Loucy (cell line): ENCODE data around the gene LRRC59.

Source experiments
- H2AFZ ChIP-seq: fragments of 200-600 bp; sonication (generic); 2 replicates; pipeline ENCODE4 v1.6.0; 2016; ENCODE audit warnings: antibody characterized with exemption, mild to moderate bottlenecking, low read length, moderate library complexity
- H3F3A ChIP-seq: fragments of 200-600 bp; 2 replicates; pipeline ENCODE4 v1.6.0; 2016; ENCODE audit warnings: antibody characterized with exemption, low read depth, mild to moderate bottlenecking
- H3K27me3 ChIP-seq: fragments of 200-600 bp; sonication (generic); 2 replicates; pipeline ENCODE4 v1.6.1; 2014; ENCODE audit warnings: low read length, mild to moderate bottlenecking; ENCODE audit not compliant: insufficient read depth, poor library complexity, severe bottlenecking
- H3K36me3 ChIP-seq: fragments of 200-600 bp; sonication (generic); 2 replicates; pipeline ENCODE4 v1.6.1; 2016; ENCODE audit warnings: low read length; ENCODE audit not compliant: insufficient read depth
- H3K4me1 ChIP-seq: fragments of 200-600 bp; sonication (generic); 2 replicates; pipeline ENCODE4 v1.5.1; 2014; ENCODE audit warnings: low read length, mild to moderate bottlenecking; ENCODE audit not compliant: insufficient read depth, poor library complexity, severe bottlenecking
- H3K4me2 ChIP-seq: fragments of 200-600 bp; sonication (generic); 2 replicates; pipeline ENCODE4 v1.6.0; 2014; ENCODE audit warnings: antibody characterized with exemption, low read length, low read depth, mild to moderate bottlenecking; ENCODE audit not compliant: poor library complexity, severe bottlenecking
- H3K4me3 ChIP-seq: fragments of 200-600 bp; sonication (generic); 2 replicates; pipeline ENCODE4 v1.5.1; 2014; ENCODE audit warnings: low read length, mild to moderate bottlenecking, mixed read lengths; ENCODE audit not compliant: poor library complexity, severe bottlenecking
- H3K79me2 ChIP-seq: fragments of 200-600 bp; sonication (generic); 2 replicates; pipeline ENCODE4 v1.6.1; 2014; ENCODE audit warnings: low read length; ENCODE audit not compliant: insufficient read depth
- H3K9ac ChIP-seq: fragments of 200-600 bp; sonication (generic); 2 replicates; pipeline ENCODE4 v1.6.0; 2014; ENCODE audit warnings: mild to moderate bottlenecking, low read depth, low read length, moderate library complexity; ENCODE audit not compliant: poor library complexity, severe bottlenecking
- H3K9me2 ChIP-seq: fragments of 200-600 bp; sonication (generic); replicated peaks from 2 replicates; pipeline ENCODE4 v1.6.1; 2016; ENCODE audit warnings: low read depth, low read length, mixed read lengths
- H3K9me3 ChIP-seq: fragments of 200-600 bp; sonication (generic); 2 replicates; pipeline ENCODE4 v1.6.1; 2014; ENCODE audit warnings: mild to moderate bottlenecking, antibody characterized with exemption, low read length, low read depth; ENCODE audit not compliant: insufficient read depth
- H4K20me1 ChIP-seq: fragments of 200-600 bp; sonication (generic); 2 replicates; pipeline ENCODE4 v1.6.0; 2014; ENCODE audit warnings: antibody characterized with exemption, low read length, mild to moderate bottlenecking; ENCODE audit not compliant: insufficient read depth, poor library complexity, severe bottlenecking
- EZH2phosphoT487 ChIP-seq: fragments of 200-600 bp; IDR thresholded peaks from 2 replicates; pipeline ENCODE4 v1.6.1; 2018; ENCODE audit warnings: antibody characterized with exemption, mild to moderate bottlenecking, moderate library complexity, borderline replicate concordance
- TF ChIP-seq, protein P1 (sequence below): fragments of 200-600 bp; sonication (generic); conservative IDR thresholded peaks from 2 replicates; pipeline ENCODE4 v1.5.1; 2014; ENCODE audit warnings: mild to moderate bottlenecking, antibody characterized with exemption, low read length

LRRC59 gene

DNA sequence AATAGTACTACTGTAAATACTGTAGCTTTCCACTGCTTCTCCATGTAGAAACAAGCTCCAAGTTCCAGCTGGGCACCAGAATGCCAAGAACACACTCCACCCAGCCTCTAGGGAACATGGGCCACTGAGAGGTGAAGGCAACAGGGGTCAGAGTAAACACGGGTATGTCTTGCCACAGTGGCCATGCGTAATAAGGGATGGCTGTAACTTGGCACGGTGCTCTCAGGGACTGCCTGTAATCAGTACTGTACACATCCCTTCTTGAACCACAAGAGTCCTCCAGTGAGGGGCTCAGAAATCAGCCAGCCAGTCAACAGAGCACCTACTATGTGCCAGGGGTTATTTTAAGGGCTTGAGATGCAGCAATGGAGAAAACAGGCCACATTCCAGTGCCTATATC is 10.8 kb downstream of the LRRC59 start:
- Histone ChIP-seq H3K79me2 (no peaks in the 10 kb centered on the region), H2AFZ (no peak overlapping the region), H3K4me2 (no peak overlapping the region), H4K20me1 (no peaks in the 10 kb centered on the region), H3K9me3 (no peaks in the 10 kb centered on the region), H3K9ac (no peak overlapping the region), H3K4me3 (no peak overlapping the region), H3K27me3 (no peaks in the 10 kb centered on the region), H3K9me2 (no peaks in the 10 kb centered on the region), H3F3A (no peaks in the 10 kb centered on the region), H3K36me3 (peaks cover 95% of the 10 kb centered on the region; the same call in 1 of the 2 replicates), H3K4me1 (no peaks in the 10 kb centered on the region)
- no peak for TF ChIP-seq EZH2phosphoT487
- TF ChIP-seq, protein P1, sequence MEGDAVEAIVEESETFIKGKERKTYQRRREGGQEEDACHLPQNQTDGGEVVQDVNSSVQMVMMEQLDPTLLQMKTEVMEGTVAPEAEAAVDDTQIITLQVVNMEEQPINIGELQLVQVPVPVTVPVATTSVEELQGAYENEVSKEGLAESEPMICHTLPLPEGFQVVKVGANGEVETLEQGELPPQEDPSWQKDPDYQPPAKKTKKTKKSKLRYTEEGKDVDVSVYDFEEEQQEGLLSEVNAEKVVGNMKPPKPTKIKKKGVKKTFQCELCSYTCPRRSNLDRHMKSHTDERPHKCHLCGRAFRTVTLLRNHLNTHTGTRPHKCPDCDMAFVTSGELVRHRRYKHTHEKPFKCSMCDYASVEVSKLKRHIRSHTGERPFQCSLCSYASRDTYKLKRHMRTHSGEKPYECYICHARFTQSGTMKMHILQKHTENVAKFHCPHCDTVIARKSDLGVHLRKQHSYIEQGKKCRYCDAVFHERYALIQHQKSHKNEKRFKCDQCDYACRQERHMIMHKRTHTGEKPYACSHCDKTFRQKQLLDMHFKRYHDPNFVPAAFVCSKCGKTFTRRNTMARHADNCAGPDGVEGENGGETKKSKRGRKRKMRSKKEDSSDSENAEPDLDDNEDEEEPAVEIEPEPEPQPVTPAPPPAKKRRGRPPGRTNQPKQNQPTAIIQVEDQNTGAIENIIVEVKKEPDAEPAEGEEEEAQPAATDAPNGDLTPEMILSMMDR: no peak

DNA sequence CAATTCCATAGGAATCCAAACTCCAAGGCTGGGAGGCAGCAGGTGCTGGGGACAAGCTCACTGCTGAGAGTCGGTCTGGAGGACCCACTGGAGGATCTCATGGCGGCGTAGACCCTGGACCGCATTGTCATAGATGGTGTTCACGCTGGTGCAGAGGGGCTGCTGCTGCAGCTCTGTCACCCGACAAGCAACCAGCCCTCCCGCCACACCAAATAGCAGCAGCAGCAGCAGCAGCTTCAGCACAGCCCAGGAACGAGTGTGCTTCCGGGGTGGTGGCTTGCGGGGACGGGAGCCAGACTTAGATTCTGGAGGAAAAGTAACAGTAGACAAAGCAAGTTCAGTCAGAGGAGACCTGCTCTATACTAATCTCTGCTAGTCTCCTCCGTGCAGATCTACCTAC is 14.4 kb downstream of the LRRC59 start:
- Histone ChIP-seq H3F3A (no peaks in the 10 kb centered on the region), H2AFZ (no peak overlapping the region), H3K79me2 (no peaks in the 10 kb centered on the region), H3K27me3 (no peaks in the 10 kb centered on the region), H3K9me3 (no peaks in the 10 kb centered on the region), H3K4me1 (no peaks in the 10 kb centered on the region), H3K4me3 (no peak overlapping the region), H3K36me3 (peaks cover 87% of the 10 kb centered on the region; the same call in 1 of the 2 replicates), H3K4me2 (no peak overlapping the region), H3K9me2 (no peaks in the 10 kb centered on the region), H4K20me1 (no peaks in the 10 kb centered on the region), H3K9ac (no peak overlapping the region)
- TF ChIP-seq, protein P1: no peak
- no peak for TF ChIP-seq EZH2phosphoT487

DNA sequence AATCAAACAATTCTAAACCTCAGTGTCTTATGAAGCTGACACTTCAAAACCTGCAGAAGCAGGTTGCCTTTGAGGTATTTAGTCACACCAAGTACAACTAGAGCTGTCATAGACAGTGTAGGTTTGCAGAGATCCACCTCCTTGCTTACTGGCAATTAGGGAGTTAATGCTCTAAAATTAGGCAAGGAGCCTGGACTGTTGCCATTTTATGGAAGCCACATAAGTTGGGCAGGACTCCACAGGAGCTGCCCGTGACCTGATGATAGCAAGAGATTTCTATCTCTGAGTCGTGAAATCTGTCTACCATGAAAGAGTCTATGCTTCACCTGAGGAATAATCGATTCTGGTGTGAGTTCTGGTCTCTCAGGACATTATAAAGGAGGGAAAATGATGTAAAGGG is 15.4 kb downstream of the LRRC59 start:
- Histone ChIP-seq H2AFZ (no peak overlapping the region), H3K4me2 (no peak overlapping the region), H4K20me1 (no peaks in the 10 kb centered on the region), H3K4me3 (no peak overlapping the region), H3K4me1 (no peaks in the 10 kb centered on the region), H3K9me2 (no peaks in the 10 kb centered on the region), H3K9ac (no peak overlapping the region), H3K36me3 (peaks cover 77% of the 10 kb centered on the region; the same call in 1 of the 2 replicates), H3K9me3 (no peaks in the 10 kb centered on the region), H3K79me2 (no peaks in the 10 kb centered on the region), H3F3A (no peaks in the 10 kb centered on the region), H3K27me3 (no peaks in the 10 kb centered on the region)
- TF ChIP-seq EZH2phosphoT487: no peak
- TF ChIP-seq, protein P1: no peak
